T-cell (primary cell): ENCODE measurements around the gene LRRC27. TPM values are rescaled to one million over a fixed set of nuclear protein-coding genes. Genes with fewer than 3 reads are reported as not detected.
"Not testable (repeated sequence)": the region's sequence is repeated elsewhere in the genome, so short reads cannot be mapped to it uniquely, and the experiment has no call there.

ENCODE experiments used
- ATAC-seq, 4 experiments: fragments of 200-7000 bp in 3 of 4; fragments of 150-1000 bp in 1 of 4; cut with Tn5 transposase; replicated peaks in 1 of 4; 1 replicate in 3 of 4; 2 replicates in 1 of 4; pipeline ENCODE4 v1.10.0; 2021; ENCODE audit warnings: moderate library complexity in 3 of 4, mild to moderate bottlenecking in 2 of 4, moderate number of reproducible peaks in 1 of 4
- CTCF ChIA-PET, 2 donors: fragments of 300-600 bp; sonication (Branson Sonifier 250); formaldehyde crosslinking; loops; one replicate each; lab custom pipeline; 2022; ENCODE audit warnings: antibody characterized with exemption in 2 of 2; lab: Charles Lee
- POLR2A ChIA-PET, 2 donors: fragments of 300-600 bp; sonication (Branson Sonifier 250); formaldehyde crosslinking; loops; one replicate each; lab custom pipeline; 2022; ENCODE audit warnings: antibody characterized with exemption in 2 of 2; lab: Charles Lee
- DNase-seq, 35 experiments: peaks; one replicate each; pipeline versions ENCODE4 v3.0.0 to v3.0.0-alpha.2; 2013 to 2023
- H3K27ac ChIP-seq: one replicate; pipeline ENCODE4 v1.5.1; 2013; ENCODE audit warnings: low read length
- H3K27me3 ChIP-seq, 2 experiments: replicated peaks in 1 of 2; 1 replicate in 1 of 2; 2 replicates in 1 of 2; pipeline versions ENCODE4 v1.6.1 to v1.7.0; 2013; ENCODE audit warnings: low read length in 1 of 2, mixed read lengths in 1 of 2; ENCODE audit not compliant: control insufficient read depth in 2 of 2, insufficient read depth in 2 of 2; ENCODE audit errors: extremely low read depth in 1 of 2
- H3K36me3 ChIP-seq, 2 donors: 1 replicate in 1 of 2; 2 replicates in 1 of 2; pipeline versions ENCODE4 v1.6.1 to v1.7.0; 2013; ENCODE audit warnings: low read length in 1 of 2; ENCODE audit not compliant: control insufficient read depth in 2 of 2, insufficient read depth in 1 of 2; ENCODE audit errors: extremely low read depth in 1 of 2
- H3K4me1 ChIP-seq, 2 experiments: 1 replicate in 1 of 2; 2 replicates in 1 of 2; pipeline versions ENCODE4 v1.6.1 to v1.7.0; 2013; ENCODE audit warnings: low read length in 2 of 2, mixed read lengths in 1 of 2; ENCODE audit not compliant: insufficient read depth in 2 of 2, control insufficient read depth in 1 of 2; ENCODE audit errors: extremely low read depth in 1 of 2
- H3K4me3 ChIP-seq, 2 donors: 1 replicate in 1 of 2; 2 replicates in 1 of 2; pipeline versions ENCODE4 v1.5.1 to v1.7.0; 2013; ENCODE audit warnings: mild to moderate bottlenecking in 2 of 2, low read length in 1 of 2, moderate library complexity in 1 of 2; ENCODE audit not compliant: control insufficient read depth in 1 of 2; ENCODE audit errors: extremely low read depth in 1 of 2
- H3K9me3 ChIP-seq: 2 replicates; pipeline ENCODE4 v1.7.0; 2013
- H3K27ac Mint-ChIP-seq, 2 donors: one replicate each; pipeline ENCODE4 v1.8.0; 2020 to 2021; ENCODE audit warnings: mild to moderate bottlenecking in 2 of 2, mixed read lengths in 2 of 2
- H3K27me3 Mint-ChIP-seq, 2 donors: one replicate each; pipeline ENCODE4 v1.8.0; 2021 to 2022; ENCODE audit warnings: mixed read lengths in 2 of 2
- H3K36me3 Mint-ChIP-seq: one replicate; pipeline ENCODE4 v1.8.0; 2021; ENCODE audit warnings: mixed read lengths
- H3K4me1 Mint-ChIP-seq, 3 donors: one replicate each; pipeline ENCODE4 v1.8.0; 2020 to 2022; ENCODE audit warnings: mixed read lengths in 3 of 3, mild to moderate bottlenecking in 1 of 3
- H3K4me3 Mint-ChIP-seq, 3 donors: one replicate each; pipeline ENCODE4 v1.8.0; 2020 to 2022; ENCODE audit warnings: mild to moderate bottlenecking in 3 of 3, mixed read lengths in 3 of 3, moderate library complexity in 3 of 3
- H3K9me3 Mint-ChIP-seq, 3 donors: one replicate each; pipeline ENCODE4 v1.8.0; 2020 to 2022; ENCODE audit warnings: mixed read lengths in 3 of 3
- WGBS: methylation state at CpG from one replicate; pipeline ENCODE4 v1.1.5; 2013; ENCODE audit warnings: missing lambda C conversion rate; ENCODE audit not compliant: insufficient coverage; 5-methylcytosine and 5-hydroxymethylcytosine counted together
- total RNA-seq, 35 experiments: library from RNA in 6 of 35; stranded (reverse) in 6 of 35; fragments of 120-200 nt in 1 of 35; gene quantifications; one replicate each; pipeline versions ENCODE4 v1.2.1 to v1.2.4 and lab custom pipeline; 2013 to 2026

Gene LRRC27
- total RNA-seq, 5 donors from 2014 or later (not counting 1 experiment from before 2014, with no cell fraction given): 3.1 to 7.8 (median 7.0) TPM

DNA sequence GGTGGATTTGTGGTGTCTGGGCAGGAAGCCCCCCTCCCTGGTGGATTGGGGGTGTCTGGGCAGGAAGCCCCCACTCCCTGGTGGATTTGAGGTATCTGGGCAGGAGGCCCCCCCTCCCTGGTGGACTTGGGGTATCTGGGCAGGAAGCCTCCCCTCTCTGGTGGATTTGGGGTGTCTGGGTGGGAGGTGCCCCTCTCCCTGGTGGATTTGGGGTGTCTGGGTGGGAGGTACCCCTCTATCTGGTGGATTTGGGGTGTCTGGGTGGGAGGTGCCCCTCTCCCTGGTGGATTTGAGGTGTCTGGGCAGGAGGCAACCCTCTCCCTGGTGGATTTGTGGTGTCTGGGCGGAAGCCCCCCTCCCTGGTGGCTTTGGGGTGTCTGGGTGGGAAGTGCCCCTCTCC, 54.9 kb downstream of the LRRC27 start:
- POLR2A ChIA-PET, H3K9me3 ChIP-seq, H3K4me3 ChIP-seq, H3K4me3 Mint-ChIP-seq, ATAC-seq, H3K36me3 Mint-ChIP-seq, H3K27ac Mint-ChIP-seq, H3K36me3 ChIP-seq, H3K9me3 Mint-ChIP-seq, DNase-seq, H3K27ac ChIP-seq, H3K27me3 Mint-ChIP-seq: not testable (repeated sequence)
- WGBS: no CpG with 5 or more reads among the region's 1 CpG
- H3K4me1 Mint-ChIP-seq: peaks cover 7 to 16% (median 7%) of the 10 kb centered on the region in 3 donors
- CTCF ChIA-PET: interaction anchor here in 1 of 2 donors (0.6 kb wide), 1 partner anchor 67 kb away, joined by 3 read pairs; no protein-coding TSS in a partner anchor
- Histone ChIP-seq H3K27me3 (peaks cover 0 to 10% of the 10 kb centered on the region in 2 experiments), H3K4me1 (peaks cover 2 to 14% of the 10 kb centered on the region in 2 experiments)

DNA sequence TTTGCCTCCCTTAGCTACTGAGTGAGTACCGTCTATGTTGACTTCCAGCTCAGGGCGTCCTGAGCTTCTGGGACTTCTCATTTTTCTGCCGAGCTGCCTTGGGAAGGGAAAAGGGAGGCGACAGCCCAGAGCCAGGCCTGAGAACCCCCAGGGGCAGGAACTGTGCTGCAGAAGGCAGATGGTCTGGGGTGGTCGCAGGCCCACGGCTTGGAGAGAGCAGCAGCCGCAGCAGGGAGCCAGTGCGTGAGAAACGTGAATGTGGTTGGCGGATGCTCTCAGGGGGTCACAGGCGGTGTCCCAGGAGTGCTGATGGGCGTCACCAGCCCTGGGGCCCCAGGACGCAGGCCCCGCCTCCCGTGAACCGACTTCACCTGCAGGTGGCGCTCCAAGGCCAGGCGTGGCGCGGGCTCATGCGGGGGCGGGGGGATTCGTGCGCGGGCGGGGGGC, 55.8 kb downstream of the LRRC27 start:
- ATAC-seq (peak; percentile 81 to 93 (median 86)), DNase-seq (peak; percentile 34 to 89 (median 75))
- WGBS: 17% methylated on average over 12 of the region's 26 CpGs
- Histone ChIP-seq H3K27ac (peak overlapping the region; percentile 19), H3K36me3 (no peaks in the 10 kb centered on the region), H3K27me3 (peaks cover 0 to 10% of the 10 kb centered on the region in 2 experiments), H3K4me3 (no peak overlapping the region), H3K4me1 (peaks cover 2 to 15% of the 10 kb centered on the region in 2 experiments), H3K9me3 (no peaks in the 10 kb centered on the region)
- Mint-ChIP-seq H3K4me1 (peaks cover 3 to 9% (median 7%) of the 10 kb centered on the region in 3 donors), H3K27ac (peak overlapping the region in 1 of 2 donors; percentile 72), H3K9me3 (peaks cover 0 to 8% (median 0%) of the 10 kb centered on the region in 3 donors), H3K36me3 (no peaks in the 10 kb centered on the region), H3K4me3 (peak overlapping the region; percentile 6 to 66 (median 17)), H3K27me3 (no peaks in the 10 kb centered on the region)
- ChIA-PET CTCF (interaction anchor here (0.6 to 0.9 kb wide), 4 partner anchors 26 to 66 kb away, joined by 3 to 6 read pairs (median 3); no protein-coding TSS in a partner anchor), POLR2A (no interaction called here)

DNA sequence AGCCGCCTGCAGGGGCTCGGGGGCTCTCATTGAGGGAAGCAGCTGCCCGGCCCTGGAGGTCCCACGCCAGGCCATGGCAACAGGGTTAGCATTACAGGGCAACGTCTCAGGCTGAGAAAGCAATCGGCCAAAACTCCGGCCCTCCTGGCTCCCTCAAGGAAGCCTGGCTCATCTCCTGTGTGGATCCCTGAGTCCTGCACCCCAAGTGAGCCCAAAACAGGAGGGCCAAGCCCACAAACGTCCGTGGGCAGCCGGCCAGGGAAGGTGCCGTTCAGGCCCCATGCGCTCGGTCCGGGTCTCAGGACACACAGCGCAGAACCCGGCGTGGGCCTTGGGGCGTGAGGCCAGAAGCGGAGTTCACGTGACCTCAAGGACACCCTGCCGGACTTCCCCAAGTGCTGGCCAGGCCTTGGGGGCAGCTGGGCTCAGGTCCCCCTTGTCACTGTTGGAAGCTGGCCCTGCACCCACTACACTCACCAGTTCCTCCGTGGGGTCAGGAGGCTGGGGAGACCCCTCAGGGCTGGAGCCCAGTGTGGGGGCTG, 57.0 kb downstream of the LRRC27 start:
- Mint-ChIP-seq H3K9me3 (peaks cover 0 to 8% (median 0%) of the 10 kb centered on the region in 3 donors), H3K4me1 (peaks cover 3 to 9% (median 7%) of the 10 kb centered on the region in 3 donors), H3K27ac (no peak overlapping the region), H3K27me3 (no peaks in the 10 kb centered on the region), H3K4me3 (peak overlapping the region in 1 of 3 donors; percentile 44), H3K36me3 (no peaks in the 10 kb centered on the region)
- no peak overlapping the region for H3K27ac ChIP-seq
- no peak overlapping the region for H3K4me3 ChIP-seq
- H3K36me3 ChIP-seq: no peaks in the 10 kb centered on the region
- H3K9me3 ChIP-seq: no peaks in the 10 kb centered on the region
- H3K4me1 ChIP-seq: peaks cover 2 to 19% of the 10 kb centered on the region in 2 experiments
- DNase-seq (no peak), ATAC-seq (no peak)
- CTCF ChIA-PET: no interaction called here
- WGBS: 77% methylated on average over 20 of the region's 22 CpGs
- peaks cover 0 to 10% of the 10 kb centered on the region in 2 experiments for H3K27me3 ChIP-seq
- POLR2A ChIA-PET: no interaction called here

DNA sequence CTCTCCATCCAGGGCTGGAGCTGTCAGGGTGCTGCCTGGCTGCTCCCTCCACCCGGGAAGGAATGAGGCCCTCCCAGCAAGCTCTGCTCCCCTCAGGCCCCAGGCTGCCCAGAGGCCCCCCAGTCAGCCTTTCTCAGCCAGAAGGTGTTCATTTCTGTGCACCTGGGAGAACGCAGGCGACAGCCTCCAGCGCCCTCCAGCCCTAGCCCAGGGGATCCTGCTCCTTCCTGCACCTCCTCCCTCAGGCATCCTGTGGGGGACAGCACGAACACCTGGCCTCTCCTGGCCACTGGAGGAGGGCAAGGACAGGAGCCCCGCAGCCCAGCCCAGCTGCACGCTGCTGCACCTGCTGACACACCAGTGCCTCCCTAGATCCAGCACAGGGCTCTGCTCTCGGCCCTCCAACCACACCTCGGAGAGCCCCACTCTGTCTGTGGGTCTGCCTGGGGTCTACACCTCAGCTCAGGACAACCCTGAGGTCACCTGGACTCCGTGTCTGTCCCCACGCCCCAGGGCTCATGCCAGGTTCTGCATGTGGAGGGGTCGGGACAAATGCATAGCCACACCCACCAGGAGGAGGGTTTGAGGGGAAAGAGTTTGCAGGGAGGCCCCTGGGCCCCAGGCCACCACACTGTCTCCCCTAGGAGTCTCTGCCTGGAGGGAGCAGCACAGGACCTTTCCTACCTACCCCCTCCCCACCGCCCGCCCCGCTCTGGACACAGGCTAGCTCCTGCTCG, 57.6 kb downstream of the LRRC27 start:
- 47% methylated on average over 6 of the region's 16 CpGs for WGBS

DNA sequence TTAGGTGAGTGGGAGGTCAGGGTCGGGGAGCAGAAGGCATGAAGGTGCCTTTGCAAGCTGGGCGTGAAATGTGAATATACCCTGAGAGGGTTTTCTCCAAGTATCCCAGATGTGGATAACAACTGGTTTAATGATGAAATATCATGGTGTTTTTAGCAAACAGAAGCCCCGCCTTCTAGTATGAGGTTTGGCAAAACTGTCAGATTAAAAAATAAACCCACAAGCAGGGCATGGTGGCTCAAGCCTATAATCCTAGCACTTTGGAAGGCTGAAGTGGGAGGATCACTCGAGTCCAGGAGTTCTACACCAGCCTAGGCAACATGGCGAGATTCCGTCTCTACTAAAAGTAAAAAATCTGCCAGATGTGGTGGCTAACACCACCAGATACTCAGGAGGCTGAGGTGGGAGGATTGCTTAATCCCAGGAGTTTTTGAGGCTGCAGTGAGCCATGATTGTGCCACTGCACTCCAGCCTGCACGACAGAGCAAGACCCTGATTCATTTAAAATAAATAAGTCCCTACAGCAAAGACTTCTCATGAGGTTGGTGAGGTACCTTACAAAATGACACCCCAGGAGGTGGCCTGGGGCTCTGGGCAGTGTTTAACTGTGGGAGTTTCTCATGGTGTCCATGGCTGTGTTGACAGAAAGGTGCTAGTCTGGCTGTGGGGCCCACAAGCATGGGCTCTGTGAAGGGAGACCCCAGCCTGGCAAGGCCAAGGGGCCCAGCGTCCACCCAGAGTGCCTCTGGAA, 58.4 kb downstream of the LRRC27 start:
- no peaks in the 10 kb centered on the region for H3K36me3 Mint-ChIP-seq
- POLR2A ChIA-PET: no interaction called here
- no peaks in the 10 kb centered on the region for H3K27me3 Mint-ChIP-seq
- H3K9me3 Mint-ChIP-seq: peaks cover 0 to 8% (median 0%) of the 10 kb centered on the region in 3 donors
- H3K4me3 Mint-ChIP-seq: no peak overlapping the region
- H3K4me1 Mint-ChIP-seq: peaks cover 3 to 14% (median 7%) of the 10 kb centered on the region in 3 donors
- Histone ChIP-seq H3K4me3 (no peak overlapping the region), H3K36me3 (no peaks in the 10 kb centered on the region), H3K27ac (no peak overlapping the region), H3K27me3 (peaks cover 0 to 10% of the 10 kb centered on the region in 2 experiments), H3K4me1 (peaks cover under 1 to 22% of the 10 kb centered on the region in 2 experiments), H3K9me3 (no peaks in the 10 kb centered on the region)
- CTCF ChIA-PET: no interaction called here
- peak overlapping the region in 1 of 2 donors; percentile 16 for H3K27ac Mint-ChIP-seq
- DNase-seq: no peak
- no peak for ATAC-seq
- 81% methylated on average over 3 of the region's 8 CpGs for WGBS

More for the DNA sequence above, 57.6 kb downstream of the LRRC27 start:
- peaks cover 3 to 9% (median 7%) of the 10 kb centered on the region in 3 donors for H3K4me1 Mint-ChIP-seq
- CTCF ChIA-PET: no interaction called here
- H3K27ac Mint-ChIP-seq: no peak overlapping the region
- Histone ChIP-seq H3K27ac (no peak overlapping the region), H3K9me3 (no peaks in the 10 kb centered on the region), H3K4me3 (no peak overlapping the region), H3K36me3 (no peaks in the 10 kb centered on the region), H3K27me3 (peaks cover 0 to 10% of the 10 kb centered on the region in 2 experiments), H3K4me1 (peaks cover 2 to 19% of the 10 kb centered on the region in 2 experiments)
- H3K27me3 Mint-ChIP-seq: no peaks in the 10 kb centered on the region
- POLR2A ChIA-PET: no interaction called here
- DNase-seq (no peak), ATAC-seq (no peak)
- peaks cover 0 to 8% (median 0%) of the 10 kb centered on the region in 3 donors for H3K9me3 Mint-ChIP-seq
- peak overlapping the region in 1 of 3 donors; percentile 44 for H3K4me3 Mint-ChIP-seq
- H3K36me3 Mint-ChIP-seq: no peaks in the 10 kb centered on the region
